ENCODE measurements around the gene CYBRD1.

The CYBRD1 gene

GRCh38 chr2:171557363-171557762, 35.1 kb downstream of the CYBRD1 start:
- no peak for DNase-seq

DNA sequence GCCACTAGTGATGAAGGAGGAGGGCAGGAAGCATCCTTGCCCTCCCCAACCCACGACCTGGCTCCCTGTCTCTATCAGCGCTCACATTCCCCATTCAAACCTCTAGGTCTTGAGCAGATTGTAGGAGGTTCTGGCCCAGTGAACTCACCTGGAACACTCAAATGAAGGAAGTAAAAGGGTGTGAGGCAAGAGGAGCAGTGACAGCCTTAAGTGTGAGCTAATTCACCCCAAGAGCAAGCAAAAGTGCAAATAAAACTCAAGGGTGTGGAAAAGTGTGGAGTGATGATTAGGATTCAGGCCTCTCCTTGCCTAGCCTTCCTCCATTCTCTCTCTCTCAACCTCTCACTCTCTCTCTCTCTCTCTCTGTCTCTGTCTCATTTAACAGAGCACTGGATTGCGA, 41.0 kb downstream of the CYBRD1 start:
- no peak for DNase-seq

- no peak for DNase-seq
Measured at GRCh38 chr2:171564463-171564862, 42.2 kb downstream of the CYBRD1 start.

GRCh38 chr2:171566057-171566456, 43.8 kb downstream of the CYBRD1 start:
- DNase-seq: no peak

DNA sequence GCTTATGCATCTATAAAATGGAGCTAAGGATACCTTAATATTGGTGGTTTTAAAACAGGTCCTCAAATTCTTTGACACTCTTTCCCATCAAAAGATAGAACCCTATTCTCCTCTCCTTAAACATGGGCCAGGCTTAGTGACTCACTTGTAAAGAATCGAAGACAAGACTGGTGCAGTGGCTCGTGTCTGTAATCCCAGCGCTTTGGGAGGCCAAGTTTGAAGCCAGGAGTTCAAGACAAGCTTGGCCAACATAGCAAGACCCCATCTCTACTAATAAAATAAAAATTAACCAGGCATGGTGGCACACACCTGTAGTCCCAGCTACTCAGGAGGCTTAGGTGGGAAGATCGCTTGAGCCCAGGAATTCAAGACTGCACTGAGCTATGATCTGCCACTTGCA, 44.5 kb downstream of the CYBRD1 start:
- DNase-seq: no peak

- DNase-seq: no peak
Measured at GRCh38 chr2:171568089-171568488, 45.8 kb downstream of the CYBRD1 start.

- DNase-seq: no peak
Measured at GRCh38 chr2:171571721-171572120, 49.4 kb downstream of the CYBRD1 start.

DNA sequence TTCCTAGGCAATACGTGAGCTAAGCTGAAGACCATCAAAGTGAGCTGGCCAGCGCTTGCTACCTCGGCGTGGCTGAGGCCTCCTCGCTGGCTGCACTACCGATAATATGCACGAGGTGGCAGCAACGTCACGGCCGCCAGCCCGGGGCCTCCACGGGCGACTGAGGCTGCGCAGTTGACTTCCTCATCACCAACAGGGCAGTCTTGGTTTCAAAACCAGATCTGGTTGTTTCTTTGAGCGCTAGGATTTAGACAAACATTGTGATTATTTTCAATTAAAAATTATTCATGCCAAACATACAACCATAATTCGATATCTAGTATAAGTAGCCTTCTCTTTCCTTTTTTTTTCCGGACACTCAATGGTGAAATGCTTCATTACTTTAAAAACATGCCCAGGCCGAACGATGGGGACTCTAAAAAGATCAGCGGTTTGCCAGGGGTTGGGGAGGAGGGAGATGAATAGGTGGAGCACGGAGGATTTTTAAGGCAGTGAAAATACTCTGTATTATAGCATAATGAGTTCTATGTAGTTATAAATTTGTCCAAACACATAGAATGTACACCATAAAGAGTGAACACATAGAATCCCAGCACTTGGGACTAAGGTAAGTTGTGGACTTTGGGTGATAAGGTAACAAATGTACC, 52.0 kb downstream of the CYBRD1 start:
- peak; percentile 79 to 85 for DNase-seq

DNA sequence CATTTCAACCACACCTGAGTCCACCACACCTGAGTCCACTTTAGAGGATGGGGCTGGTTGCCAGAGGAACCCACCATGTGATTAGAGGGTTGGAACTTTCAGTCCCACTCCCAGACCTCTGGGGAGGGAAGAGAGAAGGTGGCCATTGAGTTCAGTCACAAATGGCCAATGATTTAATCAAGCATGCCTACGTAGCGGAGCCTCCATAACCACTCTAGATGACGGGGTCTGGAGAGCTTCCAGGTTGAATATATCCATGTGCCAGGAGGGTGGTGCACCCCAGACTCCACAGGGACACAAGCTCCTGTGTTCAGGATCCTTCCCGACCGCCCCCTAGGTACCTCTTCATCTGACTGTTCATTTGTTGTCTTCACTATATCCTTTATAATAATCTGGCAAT, 53.3 kb downstream of the CYBRD1 start:
- no peak for DNase-seq

GRCh38 chr2:171578127-171578803, 56.0 kb downstream of the CYBRD1 start:
- DNase-seq: no peak

DNA sequence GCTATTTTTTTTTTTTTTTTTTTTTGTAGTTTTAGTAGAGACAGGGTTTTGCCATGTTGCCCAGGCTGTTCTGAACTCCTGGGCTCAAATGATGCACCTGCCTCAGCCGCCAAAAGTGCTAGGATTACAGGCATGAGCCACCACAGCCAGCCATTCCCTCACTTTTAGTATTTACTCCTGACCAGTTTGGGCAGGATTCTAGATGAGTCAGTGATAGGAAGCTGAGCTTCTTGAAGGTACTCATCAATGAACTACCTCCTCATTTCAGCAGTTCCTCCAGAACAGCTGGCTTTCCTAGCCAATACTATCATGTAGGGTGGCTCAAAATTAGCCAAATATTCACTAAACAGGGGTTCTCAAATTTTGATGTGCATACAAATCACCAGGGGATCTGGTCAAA, 57.2 kb downstream of the CYBRD1 start:
- no peak for DNase-seq

- no peak for DNase-seq
Measured at GRCh38 chr2:171583566-171583965, 61.3 kb downstream of the CYBRD1 start.

DNA sequence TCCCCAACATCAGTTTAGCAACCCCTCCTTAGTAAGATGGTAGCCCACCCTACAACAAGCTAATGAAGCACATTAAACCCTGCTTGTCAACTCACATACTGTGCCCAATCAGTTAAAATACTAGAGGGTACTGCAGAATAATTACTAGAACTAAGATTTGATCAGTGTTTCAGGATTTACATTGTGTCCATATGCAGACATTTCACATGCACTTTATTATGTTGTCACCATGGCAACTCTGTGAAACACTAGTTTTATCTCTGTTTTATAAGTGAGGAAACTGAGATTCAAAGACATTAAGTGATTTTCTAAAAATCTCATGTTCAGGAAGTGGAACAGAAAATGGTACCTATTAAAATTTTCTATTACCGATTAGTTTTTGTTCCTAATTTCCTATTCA, 61.7 kb downstream of the CYBRD1 start:
- no peak for DNase-seq

GRCh38 chr2:171587132-171587531, 64.9 kb downstream of the CYBRD1 start:
- no peak for DNase-seq

DNA sequence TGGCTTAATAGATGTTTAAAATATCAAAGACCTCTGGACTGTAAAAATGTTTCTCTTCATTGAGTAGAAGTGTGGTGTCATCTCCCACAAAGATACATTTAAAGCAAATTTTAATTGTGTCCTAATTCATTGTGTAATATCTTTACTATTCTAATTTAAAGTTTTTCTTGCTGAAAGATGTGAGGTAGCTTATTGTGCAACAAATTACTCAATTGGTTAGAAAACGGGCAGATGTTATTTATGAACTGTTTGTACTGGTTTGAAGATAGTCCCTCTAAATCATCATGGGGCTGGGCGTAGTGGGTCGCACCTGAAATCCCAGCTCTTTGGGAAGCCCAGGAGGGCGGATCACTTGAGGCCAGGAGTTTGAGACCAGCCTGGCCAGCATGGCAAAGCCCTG, 65.3 kb downstream of the CYBRD1 start:
- no peak for DNase-seq

GRCh38 chr2:171590116-171590515, 67.8 kb downstream of the CYBRD1 start:
- no peak for DNase-seq

DNA sequence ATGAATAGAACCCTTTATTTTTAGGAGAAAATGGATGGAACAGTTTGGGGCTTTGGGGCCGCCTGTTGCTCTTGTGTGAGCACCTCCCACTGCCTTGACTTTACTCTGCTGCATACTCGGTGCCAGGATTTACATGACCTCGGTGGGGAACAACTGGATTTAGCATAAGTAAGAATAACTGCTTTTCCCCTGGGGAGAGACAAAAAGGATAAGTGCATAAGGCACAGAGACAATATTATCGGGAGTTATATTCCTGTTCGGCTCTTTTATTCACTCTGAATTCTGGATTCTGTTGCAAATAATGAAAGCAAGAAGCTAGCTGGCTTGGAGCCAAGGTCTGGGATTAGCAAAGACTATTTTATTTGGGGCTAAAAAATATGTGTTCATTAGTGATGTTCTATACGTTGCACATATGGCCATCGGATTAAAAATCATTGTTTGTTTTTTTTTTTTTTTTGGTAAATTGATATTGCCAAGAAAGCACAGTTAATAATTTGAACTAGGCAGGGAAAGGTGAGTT, 69.8 kb downstream of the CYBRD1 start:
- DNase-seq: no peak

GRCh38 chr2:171595456-171595855, 73.2 kb downstream of the CYBRD1 start:
- DNase-seq: no peak

DNA sequence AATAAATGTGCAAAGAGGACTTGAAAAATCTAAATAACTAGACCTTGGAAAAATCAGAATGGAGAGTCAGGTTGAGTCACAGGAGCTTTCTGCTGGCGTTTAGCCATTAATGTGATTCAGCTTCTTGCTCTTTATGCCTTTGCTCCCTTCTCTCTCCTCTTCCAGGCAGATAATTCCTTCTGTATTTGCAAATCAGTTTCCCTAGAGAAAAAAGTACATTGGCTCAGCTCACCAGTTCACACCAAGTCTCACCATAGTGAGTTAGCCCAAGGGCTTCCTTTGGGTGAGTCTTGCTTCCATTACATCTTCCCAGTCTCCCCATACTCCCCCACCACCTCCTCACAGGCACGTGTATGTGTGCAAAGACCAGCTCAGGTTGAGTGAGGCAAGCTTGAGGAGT, 73.6 kb downstream of the CYBRD1 start:
- DNase-seq: no peak

GRCh38 chr2:171598713-171599319, 76.5 kb downstream of the CYBRD1 start:
- DNase-seq: peak; percentile 24 to 32

GRCh38 chr2:171600126-171600525, 77.9 kb downstream of the CYBRD1 start:
- DNase-seq: no peak

DNA sequence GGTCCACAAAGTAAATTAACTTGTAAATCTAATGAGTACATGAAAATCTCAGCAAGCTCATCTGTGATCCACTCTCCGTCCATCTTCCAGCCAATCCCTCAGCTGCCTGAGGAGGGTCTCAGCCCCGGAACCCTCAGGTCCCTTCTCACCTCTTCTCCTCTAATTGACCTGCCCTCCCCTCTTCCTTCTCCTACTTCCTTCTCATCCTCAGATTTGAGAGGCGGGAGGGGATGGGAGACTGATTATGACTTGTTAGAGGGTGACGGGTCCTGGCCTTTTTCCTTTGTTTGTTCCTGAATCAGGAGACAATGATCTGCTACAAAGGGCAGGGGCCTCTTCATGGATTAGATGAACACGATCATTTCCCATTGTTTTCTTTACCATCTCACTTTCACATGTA, 80.1 kb downstream of the CYBRD1 start:
- DNase-seq: no peak
